MV-4-11 (cell line): ENCODE measurements around the gene UQCRQ.

Experiments
- DNase-seq: peaks from one replicate; lab custom pipeline; 2025; lab: John Stamatoyannopoulos, UW

Gene UQCRQ

DNA sequence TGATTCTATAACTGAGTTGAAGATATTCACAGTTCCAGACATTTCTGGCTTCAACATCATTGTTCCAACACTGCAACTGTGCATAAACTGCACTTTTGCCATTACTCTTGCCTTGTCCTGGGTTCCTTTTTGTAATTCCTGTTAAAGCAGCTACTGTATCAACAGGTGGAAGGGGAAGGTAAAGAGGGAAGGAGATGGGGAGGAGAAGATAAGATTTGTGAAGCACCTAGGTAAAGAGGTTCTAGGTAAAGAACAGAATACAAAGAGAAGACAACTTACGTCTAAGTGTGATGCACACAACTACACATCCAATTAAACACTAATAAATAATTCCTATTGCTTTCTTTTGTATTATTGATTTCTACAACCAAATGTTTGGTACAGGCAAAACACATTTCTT, 43.3 kb downstream of the UQCRQ start:
- no peak for DNase-seq

GRCh38 chr5:132915681-132916080, 49.2 kb downstream of the UQCRQ start:
- DNase-seq, result peak; percentile 87

DNA sequence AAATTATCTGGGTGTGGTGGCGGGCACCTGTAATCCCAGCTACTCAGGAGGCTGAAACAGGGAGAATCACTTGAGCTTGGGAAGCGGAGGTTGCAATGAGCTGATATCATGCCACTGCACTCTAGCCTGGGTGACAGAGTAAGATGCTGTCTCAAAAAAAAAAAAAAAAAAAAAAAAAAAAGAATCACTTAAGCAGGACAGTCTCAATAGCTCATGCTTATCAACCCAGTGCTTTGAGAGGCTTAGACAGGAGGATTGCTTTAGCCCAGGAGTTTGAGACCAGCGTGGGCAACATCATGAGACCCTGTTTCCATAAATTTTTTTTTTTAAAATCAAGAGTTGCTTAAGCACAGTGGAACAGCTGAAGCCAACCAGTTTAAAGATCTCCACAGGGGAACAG, 49.6 kb downstream of the UQCRQ start:
- no peak for DNase-seq
